Keratinocyte (primary cell): ENCODE measurements around the gene TMOD1. TPM values are rescaled to one million over a fixed set of nuclear protein-coding genes. Genes with fewer than 3 reads are reported as not detected.

Experiments used
- DNase-seq: peaks from one replicate; pipeline ENCODE4 v3.0.0-alpha.2; 2011; ENCODE audit warnings: low read depth, missing footprints, low spot score
- FAIRE-seq: peaks from 2 replicates; lab custom pipeline; 2011; peaks lifted over from hg19 to GRCh38; lab: Jason Lieb, UNC
- H2AFZ ChIP-seq: 2 replicates; pipeline ENCODE4 v1.6.0; 2012; ENCODE audit warnings: low read length, control low read depth, inconsistent platforms; ENCODE audit not compliant: control insufficient read depth
- H3K27ac ChIP-seq: 2 replicates; pipeline ENCODE4 v1.5.1; 2011; ENCODE audit warnings: low read length; ENCODE audit not compliant: control insufficient read depth, insufficient read depth
- H3K27me3 ChIP-seq: 3 replicates; pipeline ENCODE4 v1.6.0; 2011; ENCODE audit warnings: low read length; ENCODE audit not compliant: control insufficient read depth, insufficient read depth; ENCODE audit errors: extremely low read depth
- H3K36me3 ChIP-seq, 2 experiments: 2 replicates in 1 of 2; 3 replicates in 1 of 2; pipeline ENCODE4 v1.5.1; 2011; ENCODE audit warnings: low read length in 2 of 2, mild to moderate bottlenecking in 1 of 2; ENCODE audit not compliant: control insufficient read depth in 2 of 2, insufficient read depth in 2 of 2; ENCODE audit errors: extremely low read depth in 1 of 2
- H3K4me1 ChIP-seq: 3 replicates; pipeline ENCODE4 v1.5.1; 2011; ENCODE audit warnings: low read length; ENCODE audit not compliant: control insufficient read depth, insufficient read depth; ENCODE audit errors: extremely low read depth
- H3K4me2 ChIP-seq: 3 replicates; pipeline ENCODE4 v1.6.0; 2011; ENCODE audit warnings: low read depth, low read length; ENCODE audit not compliant: control insufficient read depth, insufficient read depth; ENCODE audit errors: extremely low read depth
- H3K4me3 ChIP-seq, 3 experiments: fragments of 200-600 bp in 1 of 3; sonication (generic) in 1 of 3; 2 replicates in 2 of 3; 3 replicates in 1 of 3; pipeline ENCODE4 v1.5.1; 2011 to 2016; ENCODE audit warnings: low read length in 3 of 3, mild to moderate bottlenecking in 3 of 3, control low read depth in 2 of 3, inconsistent platforms in 1 of 3, low read depth in 1 of 3, mixed read lengths in 1 of 3, mixed run types in 1 of 3, moderate library complexity in 1 of 3; ENCODE audit not compliant: control insufficient read depth in 2 of 3, insufficient read depth in 2 of 3; ENCODE audit errors: extremely low read depth in 1 of 3
- H3K79me2 ChIP-seq: 2 replicates; pipeline ENCODE4 v1.6.0; 2012; ENCODE audit warnings: low read length; ENCODE audit not compliant: control insufficient read depth, insufficient read depth
- H3K9ac ChIP-seq: 3 replicates; pipeline ENCODE4 v1.6.0; 2011; ENCODE audit warnings: low read length; ENCODE audit not compliant: control insufficient read depth, insufficient read depth; ENCODE audit errors: extremely low read depth
- H3K9me1 ChIP-seq: 3 replicates; pipeline ENCODE4 v1.6.0; 2011; ENCODE audit warnings: low read length; ENCODE audit not compliant: control insufficient read depth, insufficient read depth; ENCODE audit errors: extremely low read depth
- H3K9me3 ChIP-seq: 2 replicates; pipeline ENCODE4 v1.5.1; 2012; ENCODE audit warnings: low read depth, low read length; ENCODE audit not compliant: control insufficient read depth
- H4K20me1 ChIP-seq: 3 replicates; pipeline ENCODE4 v1.6.0; 2011; ENCODE audit warnings: low read length; ENCODE audit not compliant: control insufficient read depth, insufficient read depth; ENCODE audit errors: extremely low read depth
- EZH2 ChIP-seq: IDR thresholded peaks from one replicate; pipeline ENCODE4 v1.6.1; 2012; ENCODE audit warnings: inconsistent platforms, mild to moderate bottlenecking, low read length, moderate library complexity
- dilution Hi-C: fragments of 300-500 bp; cut with MboI; formaldehyde crosslinking; loops from one replicate; pipeline ENCODE4 v1.7.0; 2020; ENCODE audit warnings: low sequenced_read_pairs; ENCODE audit not compliant: extremely low pct_ligation_motif_present
- polyA plus RNA-seq, 5 experiments: library from polyadenylated mRNA; depleted of rRNA in 3 of 5; stranded (reverse) in 3 of 5; stranded (forward) in 1 of 5; unstranded in 1 of 5; fragments of >200 nt; gene quantifications; 1 replicate in 1 of 5; 2 replicates in 3 of 5; 3 replicates in 1 of 5; pipeline versions ENCODE4 v1.2.1 to v1.2.3, GENCODE V29; 2011 to 2012; ENCODE audit warnings: missing spikeins in 2 of 5, low read depth in 1 of 5, low replicate concordance in 1 of 5
- TF ChIP-seq, protein P1 (sequence below), 3 experiments: IDR thresholded peaks in 1 of 3; conservative IDR thresholded peaks in 1 of 3; optimal IDR thresholded peaks in 1 of 3; 2 replicates in 2 of 3; 3 replicates in 1 of 3; pipeline versions ENCODE3 to v1.5.1; 2011; ENCODE audit warnings: low read length in 3 of 3, mild to moderate bottlenecking in 3 of 3, moderate library complexity in 2 of 3, control low read depth in 1 of 3, inconsistent platforms in 1 of 3; ENCODE audit not compliant: insufficient read depth in 2 of 3; ENCODE audit errors: extremely low read depth in 1 of 3

The TMOD1 gene
- polyA plus RNA-seq, 1 donor (not counting 4 experiments of a cell fraction or from before 2014, with no cell fraction given): not detected

GRCh38 chr9:97536480-97536879 lies 35.0 kb downstream of the TMOD1 start:
- no peak for FAIRE-seq
- dilution Hi-C loops: no loop called here

DNA sequence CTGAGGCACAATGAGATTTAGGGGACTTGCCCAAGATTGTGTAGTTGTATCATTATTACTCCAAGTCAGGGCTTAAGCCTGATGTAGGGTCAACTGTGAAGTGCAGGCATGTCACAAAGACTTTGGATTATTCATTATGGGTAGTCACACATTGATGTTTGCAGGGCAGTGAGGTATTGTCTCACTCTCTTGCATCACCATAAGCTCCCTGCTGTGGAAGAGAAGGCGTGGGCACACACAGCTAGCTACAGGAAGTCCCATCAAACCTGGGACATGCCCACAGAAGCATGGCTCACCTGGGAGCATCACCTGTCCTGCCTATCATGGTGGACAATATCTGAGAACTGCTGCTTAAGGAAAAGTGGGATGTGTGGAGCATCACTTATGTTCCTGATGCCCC lies 42.1 kb downstream of the TMOD1 start:
- Histone ChIP-seq H3K27me3 (peaks cover 2% of the 10 kb centered on the region), H4K20me1 (no peaks in the 10 kb centered on the region), H3K4me3 (no peak overlapping the region), H3K4me2 (no peak overlapping the region), H3K9me1 (no peaks in the 10 kb centered on the region), H3K9ac (no peak overlapping the region), H3K9me3 (no peaks in the 10 kb centered on the region), H3K36me3 (no peaks in the 10 kb centered on the region), H2AFZ (no peak overlapping the region), H3K4me1 (no peaks in the 10 kb centered on the region), H3K79me2 (no peaks in the 10 kb centered on the region), H3K27ac (no peak overlapping the region)
- DNase-seq (no peak), FAIRE-seq (no peak)
- dilution Hi-C loops: no loop called here
- TF ChIP-seq, protein P1, sequence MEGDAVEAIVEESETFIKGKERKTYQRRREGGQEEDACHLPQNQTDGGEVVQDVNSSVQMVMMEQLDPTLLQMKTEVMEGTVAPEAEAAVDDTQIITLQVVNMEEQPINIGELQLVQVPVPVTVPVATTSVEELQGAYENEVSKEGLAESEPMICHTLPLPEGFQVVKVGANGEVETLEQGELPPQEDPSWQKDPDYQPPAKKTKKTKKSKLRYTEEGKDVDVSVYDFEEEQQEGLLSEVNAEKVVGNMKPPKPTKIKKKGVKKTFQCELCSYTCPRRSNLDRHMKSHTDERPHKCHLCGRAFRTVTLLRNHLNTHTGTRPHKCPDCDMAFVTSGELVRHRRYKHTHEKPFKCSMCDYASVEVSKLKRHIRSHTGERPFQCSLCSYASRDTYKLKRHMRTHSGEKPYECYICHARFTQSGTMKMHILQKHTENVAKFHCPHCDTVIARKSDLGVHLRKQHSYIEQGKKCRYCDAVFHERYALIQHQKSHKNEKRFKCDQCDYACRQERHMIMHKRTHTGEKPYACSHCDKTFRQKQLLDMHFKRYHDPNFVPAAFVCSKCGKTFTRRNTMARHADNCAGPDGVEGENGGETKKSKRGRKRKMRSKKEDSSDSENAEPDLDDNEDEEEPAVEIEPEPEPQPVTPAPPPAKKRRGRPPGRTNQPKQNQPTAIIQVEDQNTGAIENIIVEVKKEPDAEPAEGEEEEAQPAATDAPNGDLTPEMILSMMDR (optimal IDR thresholded peaks at IDR 0.05 in 1 of 3, IDR thresholded peaks at IDR 0.05 in 1 of 3, conservative IDR thresholded peaks at IDR 0.05 in 1 of 3; ENCODE audit: extremely low read depth in 1 of 3, insufficient read depth in 2 of 3, low read length in 3 of 3): no peak
- no peak for TF ChIP-seq EZH2

More at GRCh38 chr9:97536480-97536879, 35.0 kb downstream of the TMOD1 start:
- H3K27ac ChIP-seq: no peak overlapping the region
- no peaks in the 10 kb centered on the region for H3K9me1 ChIP-seq
- no peaks in the 10 kb centered on the region for H3K27me3 ChIP-seq
- no peak overlapping the region for H3K4me2 ChIP-seq
- H3K9me3 ChIP-seq: no peaks in the 10 kb centered on the region
- H3K79me2 ChIP-seq: no peaks in the 10 kb centered on the region
- no peak overlapping the region for H3K9ac ChIP-seq
- DNase-seq: no peak
- no peaks in the 10 kb centered on the region for H3K4me1 ChIP-seq
- no peak overlapping the region for H3K4me3 ChIP-seq
- H2AFZ ChIP-seq: no peak overlapping the region
- no peaks in the 10 kb centered on the region for H4K20me1 ChIP-seq
- TF ChIP-seq EZH2: no peak
- TF ChIP-seq, protein P1 (optimal IDR thresholded peaks at IDR 0.05 in 1 of 3, IDR thresholded peaks at IDR 0.05 in 1 of 3, conservative IDR thresholded peaks at IDR 0.05 in 1 of 3; ENCODE audit: extremely low read depth in 1 of 3, insufficient read depth in 2 of 3, low read length in 3 of 3): no peak
- no peaks in the 10 kb centered on the region for H3K36me3 ChIP-seq
